Measurements from ENCODE around the gene TEC.
"Not testable (repeated sequence)": the region's sequence is repeated elsewhere in the genome, so short reads cannot be mapped to it uniquely, and the experiment has no call there.

Gene TEC

DNA sequence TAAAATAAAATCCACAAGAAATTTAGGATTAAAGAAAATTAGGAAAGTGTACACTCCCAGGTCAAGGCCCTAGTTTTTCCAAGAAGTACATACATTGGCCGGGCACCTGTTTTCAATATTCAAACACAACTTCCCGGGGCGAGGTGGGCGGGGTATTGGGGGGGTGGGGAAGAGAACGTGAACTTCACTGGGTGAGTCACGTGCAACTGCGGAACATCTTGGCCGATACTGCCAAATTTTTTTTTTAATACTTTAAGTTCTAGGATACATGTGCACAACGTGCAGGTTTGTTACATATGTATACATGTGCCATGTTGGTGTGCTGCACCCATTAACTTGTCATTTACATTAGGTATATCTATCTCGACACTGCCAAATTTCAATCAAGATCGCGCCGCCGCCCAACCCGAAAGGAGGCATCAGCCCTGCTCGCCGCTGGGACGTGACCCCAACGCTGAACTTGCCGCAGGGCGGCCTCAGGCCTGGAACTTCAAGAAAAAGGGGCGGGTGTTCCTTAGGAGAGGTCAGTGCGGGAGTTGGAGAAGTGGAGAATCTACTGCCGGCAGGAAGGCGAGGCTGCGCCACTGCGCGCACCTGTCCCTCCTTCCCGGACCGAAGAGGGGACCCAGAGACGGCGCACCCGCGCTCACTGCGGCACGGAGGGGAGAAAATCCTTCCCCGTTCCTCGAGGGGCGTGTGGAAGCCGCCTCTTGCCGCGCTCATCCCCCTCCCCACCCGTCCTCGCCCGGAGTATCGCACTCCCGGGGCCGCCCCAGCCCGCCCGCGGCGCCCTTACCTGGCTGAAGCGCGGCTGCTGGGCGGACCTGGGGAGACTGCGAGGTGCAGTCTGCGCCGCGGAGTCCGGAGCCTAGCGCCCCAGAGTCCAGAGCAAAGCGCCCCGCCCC lies at the start of gene TEC:
Gene TEC, minus strand, starts transcription at position 883 of the 905 bp plus-strand sequence. CDS start 41,224 bp downstream, outside the sequence.
- no peak for DNase-seq (ENCODE audit: low read depth)

DNA sequence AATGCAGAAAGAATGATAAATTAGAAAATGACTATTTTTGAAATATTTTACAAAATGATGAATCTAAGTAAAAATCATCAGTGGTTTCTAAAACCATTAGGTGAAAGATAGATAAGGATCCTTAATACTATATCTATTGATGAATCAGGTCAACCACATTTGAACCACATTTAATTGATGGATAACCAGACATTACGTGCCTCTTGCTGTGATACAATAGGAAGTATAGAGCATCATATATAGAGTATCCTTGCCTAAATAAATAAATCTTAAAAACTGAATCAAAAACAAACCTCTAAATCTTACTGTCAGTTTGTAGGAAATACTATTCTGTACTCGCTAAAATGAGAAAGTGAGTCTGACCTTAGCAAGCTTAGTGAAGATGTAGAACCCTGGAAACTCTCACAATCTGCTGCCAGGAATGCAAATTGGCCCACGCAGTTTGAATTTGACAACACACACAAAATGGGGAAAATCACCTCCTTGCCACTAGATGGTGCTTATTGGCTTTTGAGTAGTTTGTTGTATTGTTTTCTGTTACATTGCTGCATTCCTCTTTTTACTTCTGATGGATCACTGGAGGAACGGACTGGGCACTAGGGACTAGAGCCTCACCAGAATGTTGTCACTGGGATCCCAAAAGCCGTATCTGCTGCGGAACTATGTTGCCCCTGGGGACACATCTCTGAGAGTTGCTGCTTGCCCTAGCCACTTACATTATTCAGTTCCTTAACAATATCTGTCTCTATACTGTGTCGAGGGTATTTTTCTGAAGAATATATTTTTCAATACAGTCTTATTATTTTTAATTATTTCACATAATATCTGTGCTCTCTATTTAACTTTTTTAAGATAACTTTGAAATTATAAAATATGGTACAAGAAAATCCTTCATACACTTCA lies 46.3 kb upstream of the TEC start:
- peak; percentile 7 for DNase-seq (ENCODE audit: low read depth)

GRCh38 chr4:48314746-48315145 lies 45.1 kb upstream of the TEC start:
- not testable (repeated sequence) for DNase-seq (ENCODE audit: low read depth)

DNA sequence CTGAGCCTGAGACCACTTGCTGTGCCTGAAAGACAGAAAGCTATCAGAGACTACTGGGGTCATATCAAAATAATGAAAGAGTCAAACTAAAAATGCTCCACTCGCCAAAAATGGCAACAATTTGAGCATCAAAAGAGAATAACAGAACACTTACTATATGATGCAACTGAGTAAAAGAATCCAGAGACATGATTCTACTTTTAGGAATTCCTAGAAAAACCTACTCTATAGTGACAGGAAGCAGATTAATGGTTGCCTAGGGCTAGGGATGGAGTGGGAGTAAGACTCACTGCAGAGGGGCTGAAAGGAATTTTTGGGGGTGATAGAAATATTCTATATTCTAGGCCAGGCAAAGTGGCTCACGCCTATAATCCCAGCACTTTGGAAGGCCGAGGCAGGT lies 42.3 kb upstream of the TEC start:
- no peak for DNase-seq (ENCODE audit: low read depth)

DNA sequence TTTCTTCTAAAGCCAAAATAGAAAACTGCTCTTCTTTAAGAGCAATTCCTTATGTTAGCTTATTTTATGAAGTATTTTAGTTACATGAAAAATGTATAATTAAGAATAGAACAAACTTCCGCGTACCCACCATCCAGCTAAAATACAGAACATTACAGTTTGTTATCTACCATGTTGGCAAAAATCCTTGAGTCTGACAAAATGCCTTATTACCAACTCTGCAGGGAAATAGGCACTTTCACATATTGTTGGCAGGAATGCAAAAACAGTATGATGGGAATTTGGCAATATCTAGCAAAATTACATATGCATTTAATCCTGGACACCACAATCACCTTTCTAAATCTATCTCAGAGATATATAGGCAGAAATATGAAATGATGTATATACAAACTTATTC lies 39.3 kb upstream of the TEC start:
- no peak for DNase-seq (ENCODE audit: low read depth)

DNA sequence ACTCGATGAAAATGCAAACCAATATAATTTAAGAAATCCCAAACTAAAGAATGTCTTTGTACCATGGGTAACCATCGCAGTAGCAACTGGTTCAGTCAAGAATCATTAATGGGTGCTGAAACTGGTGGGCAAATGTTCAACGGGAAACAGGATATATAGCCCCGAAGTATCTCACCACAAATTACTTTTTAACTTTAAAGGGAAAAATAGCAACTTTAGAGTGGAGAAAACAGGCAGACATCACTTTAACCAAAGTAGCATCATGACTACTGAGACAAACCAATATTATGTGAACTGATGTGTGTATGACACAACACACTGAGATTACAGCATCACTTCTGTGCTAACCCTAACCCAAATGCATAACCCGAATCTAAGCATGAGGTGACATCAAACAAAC lies 37.9 kb upstream of the TEC start:
- no peak for DNase-seq (ENCODE audit: low read depth)

GRCh38 chr4:48305508-48305907 lies 35.9 kb upstream of the TEC start:
- DNase-seq (ENCODE audit: low read depth), result no peak

DNA sequence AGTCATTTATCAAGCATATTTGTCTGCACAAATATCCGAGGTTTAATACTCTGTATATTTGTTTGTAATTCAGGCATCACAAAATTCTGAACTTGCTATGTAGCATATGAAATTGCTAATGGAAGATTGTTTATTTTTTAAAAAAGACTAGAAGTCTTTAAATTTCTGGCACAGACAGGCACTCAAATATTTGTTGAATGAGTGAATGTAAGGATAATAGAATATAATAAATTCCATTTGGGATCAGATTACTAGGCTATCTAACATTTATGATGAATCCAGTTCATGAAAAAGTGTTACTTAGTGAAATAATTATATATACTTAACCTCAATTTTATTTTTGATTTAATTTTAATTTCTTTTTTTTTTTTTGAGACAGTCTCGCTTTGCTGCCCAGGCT lies 30.4 kb upstream of the TEC start:
- DNase-seq (ENCODE audit: low read depth), result no peak

- no peak for DNase-seq (ENCODE audit: low read depth)
Measured at GRCh38 chr4:48299560-48299959, 29.9 kb upstream of the TEC start.

DNA sequence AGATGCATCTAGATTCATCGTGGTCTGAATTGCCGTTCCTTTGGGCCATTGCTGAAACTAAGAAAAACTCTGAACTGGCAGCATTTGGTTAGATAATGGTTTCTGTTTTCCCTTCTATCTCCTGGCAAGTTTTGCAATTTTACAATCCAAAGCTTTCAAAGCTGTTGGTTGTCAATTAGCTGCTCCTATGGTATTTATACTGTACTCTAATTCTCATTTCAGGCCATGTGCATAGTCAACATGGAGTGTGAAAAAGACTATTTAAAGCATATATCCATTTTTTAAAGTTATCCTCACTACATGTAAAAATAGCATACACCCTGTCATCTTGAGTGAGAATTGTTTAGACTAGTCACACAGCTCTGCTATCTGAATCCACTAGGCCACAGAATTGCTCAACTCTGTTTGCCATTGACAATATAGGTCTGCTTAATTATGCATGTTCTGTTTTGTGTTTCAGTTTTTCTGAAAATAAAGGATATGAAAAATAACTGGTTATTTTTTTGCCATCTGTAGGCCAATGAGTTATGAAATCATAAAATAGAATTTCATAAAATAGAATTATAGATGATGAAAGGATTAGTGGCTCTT lies 27.7 kb upstream of the TEC start:
- DNase-seq (ENCODE audit: low read depth), result no peak

- DNase-seq (ENCODE audit: low read depth), result no peak
Measured at GRCh38 chr4:48296365-48296764, 26.7 kb upstream of the TEC start.

- DNase-seq (ENCODE audit: low read depth), result no peak
Measured at GRCh38 chr4:48295116-48295515, 25.5 kb upstream of the TEC start.

DNA sequence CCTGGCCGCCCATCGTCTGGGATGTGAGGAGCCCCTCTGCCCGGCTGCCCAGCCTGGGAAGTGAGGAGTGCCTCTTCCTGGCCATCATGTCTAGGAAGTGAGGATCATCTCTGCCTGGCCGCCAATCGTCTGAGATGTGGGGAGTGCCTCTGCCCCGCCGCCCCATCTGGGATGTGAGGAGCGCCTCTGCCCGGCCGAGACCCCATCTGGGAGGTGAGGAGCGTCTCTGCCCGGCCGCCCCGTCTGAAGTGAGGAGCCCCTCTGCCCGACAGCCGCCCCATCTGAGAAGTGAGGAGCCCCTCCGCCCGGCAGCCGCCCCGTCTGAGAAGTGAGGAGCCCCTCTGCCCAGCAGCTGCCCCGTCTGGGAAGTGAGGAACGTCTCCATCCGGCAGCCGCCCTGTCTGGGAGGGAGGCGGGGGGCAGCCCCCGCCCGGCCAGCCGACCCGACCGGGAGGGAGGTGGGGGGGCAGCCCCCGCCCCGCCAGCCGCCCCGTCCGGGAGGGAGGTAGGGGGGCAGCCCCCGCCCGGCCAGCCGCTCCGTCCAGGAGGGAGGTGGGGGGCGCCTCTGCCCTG lies 22.7 kb upstream of the TEC start:
- DNase-seq (ENCODE audit: low read depth), result not testable (repeated sequence)

DNA sequence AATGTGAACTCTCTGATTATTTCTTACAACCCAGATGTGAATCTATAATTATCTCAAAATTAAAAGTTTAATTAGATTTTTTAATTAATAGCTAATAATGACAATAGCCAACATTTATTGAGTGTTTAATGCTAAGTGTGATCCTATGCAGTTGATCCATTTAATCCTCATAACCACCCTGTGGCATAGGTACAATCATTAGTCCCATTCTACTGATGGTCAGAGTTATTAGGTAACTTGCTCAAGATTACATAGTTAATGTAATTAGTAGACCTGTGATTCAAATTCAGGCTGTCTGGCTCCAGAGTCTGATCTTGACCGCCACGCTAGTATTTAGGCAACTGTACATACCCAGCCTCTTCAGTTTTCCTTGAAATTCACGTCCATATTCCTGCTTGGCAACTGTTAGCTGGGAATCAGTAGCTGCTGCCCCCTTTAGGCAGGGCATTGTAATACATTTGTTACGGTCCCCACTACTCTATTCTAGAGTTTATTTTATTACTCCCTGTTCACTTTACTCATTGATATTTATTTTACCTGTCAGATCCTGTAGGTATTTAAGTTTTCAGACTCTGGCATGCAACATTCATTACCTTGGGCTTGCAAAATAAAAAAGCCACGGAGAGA lies 20.6 kb upstream of the TEC start:
- no peak for DNase-seq (ENCODE audit: low read depth)

GRCh38 chr4:48286060-48286459 lies 16.4 kb upstream of the TEC start:
- not testable (repeated sequence) for DNase-seq (ENCODE audit: low read depth)

- not testable (repeated sequence) for DNase-seq (ENCODE audit: low read depth)
Measured at GRCh38 chr4:48285640-48286039, 16.0 kb upstream of the TEC start.

DNA sequence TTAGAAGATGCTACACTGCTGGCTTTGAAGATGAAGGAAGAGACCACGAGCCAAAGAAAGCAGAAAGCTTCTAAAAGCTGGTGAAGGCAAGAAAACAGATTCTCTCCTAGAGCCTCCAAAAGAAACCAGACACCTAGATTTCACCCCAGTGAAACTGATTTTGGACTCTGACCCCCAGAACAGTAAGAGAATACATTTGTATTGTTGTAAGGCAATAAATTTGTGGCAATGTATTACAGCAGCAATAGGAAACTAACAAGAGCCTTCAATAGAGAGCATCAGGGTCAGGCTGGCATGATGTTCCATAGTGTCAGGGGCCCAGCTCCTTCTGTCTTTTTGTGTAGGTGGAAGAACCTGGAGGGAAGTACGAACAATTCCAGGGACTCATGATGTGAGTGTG lies 6.0 kb upstream of the TEC start:
- no peak for DNase-seq (ENCODE audit: low read depth)

DNA sequence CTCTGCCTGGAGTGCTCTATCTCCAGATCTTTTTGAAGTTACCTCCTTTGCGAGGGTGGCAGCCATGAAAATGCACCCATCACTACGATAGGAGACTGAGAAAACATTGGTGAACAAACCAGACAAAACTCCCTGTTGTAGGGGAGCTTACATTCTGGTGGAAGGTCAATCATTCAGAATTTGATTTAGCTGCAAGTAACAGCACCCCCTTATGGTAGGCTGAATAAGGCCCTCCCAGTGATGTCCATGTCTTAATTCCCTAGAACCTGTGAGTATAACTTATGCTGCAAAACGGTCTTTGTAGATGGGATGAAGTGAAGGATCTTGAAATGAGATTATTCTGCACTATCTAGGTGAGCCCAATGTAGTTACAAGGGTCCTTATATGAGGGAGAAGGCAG lies 5.6 kb upstream of the TEC start:
- no peak for DNase-seq (ENCODE audit: low read depth)

DNA sequence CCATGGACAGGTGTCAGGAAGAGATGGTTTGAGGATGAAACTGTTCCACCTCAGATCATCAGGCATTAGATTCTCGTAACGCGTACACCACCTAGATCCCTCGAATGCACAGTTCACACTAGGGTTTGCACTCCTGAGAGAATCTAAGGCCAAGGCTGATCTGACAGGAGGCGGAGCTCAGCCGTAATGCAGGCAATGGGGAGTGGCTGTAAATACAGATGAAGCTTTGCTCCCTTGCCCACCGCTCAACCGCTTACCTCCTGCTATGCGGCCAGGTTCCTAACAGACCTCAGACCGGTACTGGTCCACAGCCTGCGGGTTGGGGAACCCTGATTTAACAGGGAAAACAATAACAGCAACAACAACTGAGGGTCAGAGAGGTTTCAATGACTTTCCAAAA lies 2.0 kb upstream of the TEC start:
- no peak for DNase-seq (ENCODE audit: low read depth)

- no peak for DNase-seq (ENCODE audit: low read depth)
Measured at GRCh38 chr4:48270951-48271473, 1.4 kb upstream of the TEC start.

DNA sequence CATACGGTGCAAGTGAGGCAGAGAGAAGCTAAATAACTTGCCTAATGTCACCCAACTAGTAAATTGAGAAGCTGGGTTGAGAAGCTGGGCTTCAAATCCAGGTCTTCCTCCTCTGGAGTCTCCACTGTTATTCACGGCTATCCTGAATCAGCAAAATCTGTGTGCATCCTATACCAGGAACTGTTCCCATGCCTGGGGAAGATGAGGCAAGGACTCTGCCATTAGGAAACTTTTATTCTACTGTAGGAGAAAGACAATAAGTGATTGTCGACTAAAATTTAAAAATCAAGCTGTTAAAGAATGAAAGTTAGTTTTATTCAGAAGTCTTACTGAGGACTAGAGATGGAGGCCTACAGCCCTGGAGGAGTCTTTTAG lies 872 bp upstream of the TEC start:
- no peak for DNase-seq (ENCODE audit: low read depth)

All from activated T-cell treated with anti-CD3 and anti-CD28 coated beads for 24 hours (primary cell).